Esophagus squamous epithelium (tissue), 4 donors: ENCODE measurements around the gene OR56A1.

ENCODE experiments used
- CTCF ChIP-seq, 6 experiments: fragments of 450-650 bp in 4 of 6; fragments of 200-600 bp in 2 of 6; sonication (generic) in 2 of 6; IDR thresholded peaks; one replicate each; pipeline ENCODE4 v1.5.1; 2016 to 2019; ENCODE audit warnings: antibody characterized with exemption in 6 of 6, mild to moderate bottlenecking in 4 of 6, moderate library complexity in 4 of 6
- POLR2A ChIP-seq, 4 donors: fragments of 450-650 bp; IDR thresholded peaks; one replicate each; pipeline ENCODE4 v1.6.1; 2017; ENCODE audit warnings: antibody characterized with exemption in 4 of 4, mild to moderate bottlenecking in 4 of 4, moderate library complexity in 3 of 4

- TF ChIP-seq POLR2A (IDR thresholded peaks at IDR 0.05): no peak
- no peak for TF ChIP-seq CTCF (IDR thresholded peaks at IDR 0.05)
These were observed 48.9 kb upstream of the OR56A1 start for GRCh38 chr11:6079463-6079862.
